KMS-11 (cell line): ENCODE measurements around the gene TMUB2.
A peak's percentile ranks its signal among the peaks of the same experiment; 100 is the strongest.

Experiments
- H2AFZ ChIP-seq: fragments of 200-600 bp; sonication (generic); 2 replicates; pipeline ENCODE4 v1.6.1; 2016; ENCODE audit warnings: antibody characterized with exemption, mixed run types, low read depth
- H3K27ac ChIP-seq: fragments of 200-600 bp; sonication (generic); 2 replicates; pipeline ENCODE4 v1.6.1; 2016; ENCODE audit warnings: mild to moderate bottlenecking, mixed run types
- H3K27me3 ChIP-seq: fragments of 200-600 bp; sonication (generic); 2 replicates; pipeline ENCODE4 v1.6.1; 2017; ENCODE audit warnings: mild to moderate bottlenecking, low read depth, mixed run types, moderate library complexity; ENCODE audit not compliant: insufficient read depth
- H3K36me3 ChIP-seq: fragments of 200-600 bp; sonication (generic); 2 replicates; pipeline ENCODE4 v1.6.1; 2017; ENCODE audit warnings: mild to moderate bottlenecking, mixed run types; ENCODE audit not compliant: insufficient read depth
- H3K4me1 ChIP-seq: fragments of 200-600 bp; sonication (generic); 2 replicates; pipeline ENCODE4 v1.6.1; 2016; ENCODE audit warnings: mild to moderate bottlenecking, low read depth, mixed run types; ENCODE audit not compliant: poor library complexity, severe bottlenecking
- H3K4me2 ChIP-seq: fragments of 200-600 bp; sonication (generic); 2 replicates; pipeline ENCODE4 v1.7.0; 2016; ENCODE audit warnings: mild to moderate bottlenecking, mixed run types
- H3K4me3 ChIP-seq: fragments of 200-600 bp; sonication (generic); IDR thresholded peaks from 2 replicates; pipeline ENCODE4 v1.6.1; 2017; ENCODE audit warnings: low read depth, low read length, mixed read lengths; ENCODE audit not compliant: insufficient read depth
- H3K79me2 ChIP-seq: fragments of 200-600 bp; sonication (generic); 2 replicates; pipeline ENCODE4 v1.6.1; 2016; ENCODE audit warnings: low read depth, mixed run types; ENCODE audit not compliant: insufficient read depth
- H3K9ac ChIP-seq: fragments of 200-600 bp; sonication (generic); 2 replicates; pipeline ENCODE4 v1.6.1; 2016; ENCODE audit warnings: mild to moderate bottlenecking, mixed run types
- H4K20me1 ChIP-seq: fragments of 200-600 bp; sonication (generic); 2 replicates; pipeline ENCODE4 v1.6.1; 2016; ENCODE audit warnings: mild to moderate bottlenecking, mixed run types; ENCODE audit not compliant: insufficient read depth
- CTCF ChIP-seq: fragments of 200-600 bp; sonication (generic); conservative IDR thresholded peaks from 2 replicates; pipeline ENCODE4 v1.6.1; 2017; ENCODE audit warnings: low read depth, mild to moderate bottlenecking, antibody characterized with exemption, low read length, moderate library complexity, mixed read lengths

Gene TMUB2

DNA sequence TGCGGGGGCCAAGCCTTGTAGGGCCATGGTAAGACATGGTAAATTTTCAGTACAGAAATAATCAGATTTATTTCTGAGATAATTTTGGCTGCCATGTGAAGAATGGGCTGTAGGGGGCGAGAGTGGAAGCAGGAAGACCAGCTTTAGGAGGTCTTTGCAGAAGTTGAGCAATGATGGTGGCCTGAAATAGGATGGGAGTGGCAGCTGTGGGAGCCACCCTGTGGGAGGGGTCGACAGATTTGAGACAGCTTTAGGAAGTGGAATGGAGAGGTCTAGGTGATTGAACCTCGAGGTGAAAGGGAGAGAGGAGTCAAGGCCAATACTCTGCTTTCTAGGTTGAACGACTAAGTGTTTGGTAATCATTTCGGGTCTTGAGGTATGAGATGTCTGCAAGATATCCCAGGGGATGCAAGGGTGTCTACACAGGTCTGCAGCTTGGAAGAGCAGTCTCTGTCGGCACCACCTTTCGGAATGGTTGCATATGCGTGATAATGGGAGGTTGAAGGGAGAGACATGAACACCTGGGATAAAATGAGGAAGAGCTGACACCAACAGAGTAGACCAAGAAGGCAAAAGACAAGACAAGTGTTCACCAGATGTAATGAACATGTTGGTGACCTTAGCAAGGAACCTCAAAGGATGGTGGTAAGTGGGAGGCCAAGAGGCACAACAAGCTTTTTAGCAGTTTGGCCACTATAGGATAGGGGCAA is 17.1 kb downstream of the TMUB2 start:
- Histone ChIP-seq H4K20me1 (no peaks in the 10 kb centered on the region), H3K36me3 (no peaks in the 10 kb centered on the region; the same call in 1 of the 2 replicates), H3K4me1 (peaks cover 20% of the 10 kb centered on the region), H3K27me3 (no peaks in the 10 kb centered on the region), H3K79me2 (no peaks in the 10 kb centered on the region), H3K9ac (no peak overlapping the region), H3K4me2 (0 out of 2 replicates have a peak overlapping the region, but pooled peaks have one; percentile 3), H2AFZ (no peak overlapping the region), H3K4me3 (no peak overlapping the region), H3K27ac (no peak overlapping the region)
- TF ChIP-seq CTCF, result peak; percentile 96

DNA sequence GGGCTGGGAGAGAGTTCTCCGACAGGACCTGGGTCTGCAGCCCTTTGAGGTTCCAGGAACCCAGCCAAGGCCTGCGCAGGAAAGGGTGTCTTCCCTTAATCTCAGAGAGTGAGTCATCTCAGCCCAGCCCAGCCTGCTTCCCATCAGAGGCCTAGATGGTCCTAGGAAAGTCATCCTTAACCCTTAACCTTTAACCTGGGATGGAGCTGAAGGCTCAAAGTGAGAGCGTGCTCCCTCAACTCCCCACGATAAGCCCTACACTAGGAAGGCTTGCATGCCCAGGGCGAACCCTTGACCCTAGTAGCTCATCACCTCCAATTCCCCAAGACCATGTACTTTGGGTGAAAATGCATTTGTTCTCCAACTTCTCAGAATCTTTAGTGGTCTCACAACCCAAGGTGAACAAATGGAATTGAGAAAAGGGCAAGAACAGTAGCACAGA is 17.7 kb downstream of the TMUB2 start:
- TF ChIP-seq CTCF, result no peak
- Histone ChIP-seq H2AFZ (no peak overlapping the region), H3K4me1 (peaks cover 24% of the 10 kb centered on the region), H3K9ac (no peak overlapping the region), H3K27ac (no peak overlapping the region; the same call in 1 of the 2 replicates), H3K27me3 (no peaks in the 10 kb centered on the region), H3K79me2 (no peaks in the 10 kb centered on the region), H3K4me3 (no peak overlapping the region), H3K4me2 (no peak overlapping the region), H4K20me1 (no peaks in the 10 kb centered on the region), H3K36me3 (no peaks in the 10 kb centered on the region; the same call in 1 of the 2 replicates)

- H3K4me2 ChIP-seq, result no peak overlapping the region
- H4K20me1 ChIP-seq, result no peaks in the 10 kb centered on the region
- H3K27ac ChIP-seq, result no peak overlapping the region
- no peak overlapping the region for H3K4me3 ChIP-seq
- peaks cover 36% of the 10 kb centered on the region for H3K4me1 ChIP-seq
- no peaks in the 10 kb centered on the region; the same call in 1 of the 2 replicates for H3K36me3 ChIP-seq
- no peaks in the 10 kb centered on the region for H3K27me3 ChIP-seq
- H3K9ac ChIP-seq, result no peak overlapping the region
- no peaks in the 10 kb centered on the region for H3K79me2 ChIP-seq
- TF ChIP-seq CTCF, result 0 out of 2 replicates have a peak, but pooled peaks have one; percentile 15
- H2AFZ ChIP-seq, result no peak overlapping the region
Observed at GRCh38 chr17:44205962-44206824, 19.4 kb downstream of the TMUB2 start.

DNA sequence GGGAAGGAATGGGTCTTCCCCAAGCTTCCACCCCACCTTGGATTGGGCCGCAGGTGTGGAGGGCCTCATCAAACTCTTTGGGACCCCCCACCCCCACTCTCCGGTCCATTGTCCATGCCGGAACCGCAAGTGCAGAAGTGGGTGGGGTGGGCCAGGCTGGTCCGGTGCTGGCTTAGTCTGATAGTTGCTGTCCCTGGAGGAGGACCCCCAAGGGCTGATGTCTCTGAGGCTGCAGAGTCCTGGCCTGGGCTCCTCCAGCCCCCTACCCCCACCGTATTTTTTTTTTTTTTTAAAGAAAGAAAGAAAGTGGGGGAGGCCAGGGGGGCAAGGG is 20.0 kb downstream of the TMUB2 start:
- no peak overlapping the region for H3K9ac ChIP-seq
- peaks cover 34% of the 10 kb centered on the region for H3K4me1 ChIP-seq
- no peaks in the 10 kb centered on the region; the same call in 1 of the 2 replicates for H3K36me3 ChIP-seq
- no peak overlapping the region for H3K4me2 ChIP-seq
- H3K79me2 ChIP-seq, result no peaks in the 10 kb centered on the region
- no peaks in the 10 kb centered on the region for H4K20me1 ChIP-seq
- H3K27me3 ChIP-seq, result no peaks in the 10 kb centered on the region
- no peak overlapping the region for H3K4me3 ChIP-seq
- no peak overlapping the region for H2AFZ ChIP-seq
- H3K27ac ChIP-seq, result no peak overlapping the region
- 0 out of 2 replicates have a peak, but pooled peaks have one; percentile 6 for TF ChIP-seq CTCF
